Stomach (tissue), 9 donors: ENCODE data around the gene PPP2R3C. TPM values are rescaled to one million over a fixed set of nuclear protein-coding genes. Genes with fewer than 3 reads are reported as not detected.
A peak's percentile ranks its signal among the peaks of the same experiment; 100 is the strongest.

Experiments
- DNase-seq, 2 donors: peaks; one replicate each; pipeline versions ENCODE4 v3.0.0 to v3.0.0-alpha.2; 2013 to 2019
- H3K27ac ChIP-seq, 5 donors: fragments of 200-600 bp in 4 of 5; sonication (generic) in 4 of 5; one replicate each; pipeline ENCODE4 v1.5.1; 2013 to 2019; ENCODE audit warnings: mild to moderate bottlenecking in 1 of 5, moderate library complexity in 1 of 5
- H3K27me3 ChIP-seq, 3 donors: fragments of 200-600 bp; sonication (generic); one replicate each; pipeline ENCODE4 v1.5.1; 2017 to 2019; ENCODE audit warnings: mixed run types in 1 of 3
- H3K36me3 ChIP-seq, 4 donors: fragments of 200-600 bp; sonication (generic); 1 replicate in 3 of 4; 2 replicates in 1 of 4; pipeline ENCODE4 v1.5.1; 2016 to 2019
- H3K4me1 ChIP-seq, 4 donors: fragments of 200-600 bp; sonication (generic); one replicate each; pipeline ENCODE4 v1.5.1; 2016 to 2019
- H3K4me3 ChIP-seq, 4 donors: fragments of 200-600 bp; sonication (generic) in 3 of 4; one replicate each; pipeline ENCODE4 v1.5.1; 2016 to 2019; ENCODE audit warnings: mild to moderate bottlenecking in 1 of 4
- H3K9me3 ChIP-seq, 4 donors: fragments of 200-600 bp; sonication (generic); one replicate each; pipeline ENCODE4 v1.5.1; 2016 to 2019
- CTCF ChIP-seq, 7 experiments: fragments of 450-650 bp in 4 of 7; fragments of 200-600 bp in 3 of 7; sonication (generic) in 3 of 7; IDR thresholded peaks; one replicate each; pipeline ENCODE4 v1.5.1; 2016 to 2019; ENCODE audit warnings: antibody characterized with exemption in 7 of 7, control low read depth in 2 of 7, mild to moderate bottlenecking in 1 of 7
- EP300 ChIP-seq: sonication (generic); formaldehyde crosslinking; IDR thresholded peaks from one replicate; pipeline ENCODE4 v1.6.1; 2017; ENCODE audit warnings: antibody characterized with exemption
- POLR2A ChIP-seq, 4 donors: fragments of 450-650 bp; IDR thresholded peaks; one replicate each; pipeline ENCODE4 v1.6.1; 2016; ENCODE audit warnings: antibody characterized with exemption in 4 of 4, control low read depth in 2 of 4, mild to moderate bottlenecking in 1 of 4, moderate library complexity in 1 of 4
- POLR2AphosphoS5 ChIP-seq, 3 donors: sonication (generic); formaldehyde crosslinking; IDR thresholded peaks; one replicate each; pipeline ENCODE4 v1.6.1; 2016; ENCODE audit warnings: antibody characterized with exemption in 3 of 3
- WGBS, 5 donors: extraction: QIAGEN DNeasy Blood & Tissue Kit in 3 of 5; methylation state at CpG; one replicate each; pipeline versions ENCODE4 v1.1.5 to v1.1.7; 2013 to 2018; 5-methylcytosine and 5-hydroxymethylcytosine counted together
- intact Hi-C: fragments of 100-400 bp; cut with DNase I; formaldehyde crosslinking; loops from one replicate; pipeline ENCODE4 v1.15.1; 2023; ENCODE audit warnings: low total_unique reads
- polyA plus RNA-seq, 3 donors: library from polyadenylated mRNA; stranded (reverse); fragments of 200-250 nt; gene quantifications; one replicate each; pipeline ENCODE4 v1.2.3, GENCODE V29; 2013
- total RNA-seq, 5 donors: library from RNA; depleted of rRNA; stranded (reverse); fragments of >200 nt; gene quantifications; one replicate each; pipeline versions ENCODE4 v1.1.0 to v1.2.3, GENCODE V29; 2014 to 2016
- donor health status: healthy with polysubstance abuse.
- donor health status: Bipolar disorder and iron deficiency.
- donor health status: healthy.

The PPP2R3C gene
- total and polyA plus RNA-seq, 8 donors, result 15.6 to 53.7 (median 24.7) TPM

GRCh38 chr14:35123388-35123703 is 1.6 kb upstream of the PPP2R3C start:
- TF ChIP-seq EP300 (no peak), POLR2A (IDR thresholded peaks at IDR 0.05) (no peak), POLR2AphosphoS5 (IDR thresholded peaks at IDR 0.05) (no peak), CTCF (IDR thresholded peaks at IDR 0.05) (no peak)
- peak overlapping the region in 4 of 5 donors; percentile 94 to 98 (median 98) for H3K27ac ChIP-seq
- H3K9me3 ChIP-seq, result no peaks in the 10 kb centered on the region
- DNase-seq, result no peak
- intact Hi-C loops, result no loop called here
- peaks cover 15 to 66% (median 40%) of the 10 kb centered on the region in 4 donors for H3K4me1 ChIP-seq
- peak overlapping the region; percentile 60 to 89 (median 74) for H3K4me3 ChIP-seq
- peaks cover 0 to 16% (median 11%) of the 10 kb centered on the region in 4 donors for H3K36me3 ChIP-seq
- WGBS, 5 donors, result 20 to 38% (median 31%) methylated on average over 3 of the region's 3 CpGs
- no peaks in the 10 kb centered on the region for H3K27me3 ChIP-seq

GRCh38 chr14:35122696-35123387 is 1.1 kb upstream of the PPP2R3C start:
- no peak for TF ChIP-seq EP300
- TF ChIP-seq CTCF (IDR thresholded peaks at IDR 0.05), result no peak
- TF ChIP-seq POLR2AphosphoS5 (IDR thresholded peaks at IDR 0.05), result no peak
- TF ChIP-seq POLR2A (IDR thresholded peaks at IDR 0.05), result no peak
- peak in 1 of 2 donors; percentile 31 for DNase-seq
- 2 to 5% (median 2%) methylated on average over 23 of the region's 23 CpGs for WGBS, 5 donors
- intact Hi-C loops, result no loop called here
- no peaks in the 10 kb centered on the region for H3K27me3 ChIP-seq
- peaks cover 15 to 71% (median 37%) of the 10 kb centered on the region in 4 donors for H3K4me1 ChIP-seq
- H3K36me3 ChIP-seq, result peaks cover 0 to 15% (median 9%) of the 10 kb centered on the region in 4 donors
- peak overlapping the region; percentile 60 to 89 (median 74) for H3K4me3 ChIP-seq
- H3K27ac ChIP-seq, result peak overlapping the region; percentile 94 to 98 (median 97)
- H3K9me3 ChIP-seq, result no peaks in the 10 kb centered on the region

GRCh38 chr14:35121026-35121886 is 534 bp downstream of the PPP2R3C start:
- peaks cover 15 to 76% (median 36%) of the 10 kb centered on the region in 4 donors for H3K4me1 ChIP-seq
- H3K36me3 ChIP-seq, result peaks cover 0 to 11% (median 9%) of the 10 kb centered on the region in 4 donors
- peak in 1 of 2 donors; percentile 35 for DNase-seq
- WGBS, 5 donors, result 7 to 12% (median 10%) methylated on average over 34 of the region's 34 CpGs
- no peaks in the 10 kb centered on the region for H3K27me3 ChIP-seq
- intact Hi-C loops, result no loop called here
- TF ChIP-seq POLR2A (IDR thresholded peaks at IDR 0.05), result no peak
- TF ChIP-seq POLR2AphosphoS5 (IDR thresholded peaks at IDR 0.05), result no peak
- TF ChIP-seq CTCF (IDR thresholded peaks at IDR 0.05), result no peak
- no peak for TF ChIP-seq EP300
- no peaks in the 10 kb centered on the region for H3K9me3 ChIP-seq
- H3K4me3 ChIP-seq, result peak overlapping the region; percentile 60 to 89 (median 74)
- peak overlapping the region; percentile 94 to 98 (median 97) for H3K27ac ChIP-seq

- WGBS, 5 donors, result 83 to 91% (median 88%) methylated on average over 2 of the region's 2 CpGs
Observed at GRCh38 chr14:35117112-35117511, 4.7 kb downstream of the PPP2R3C start.

More at GRCh38 chr14:35117112-35117511, 4.7 kb downstream of the PPP2R3C start:
- Histone ChIP-seq H3K27ac (no peak overlapping the region), H3K4me1 (peaks cover 5 to 41% (median 16%) of the 10 kb centered on the region in 4 donors), H3K36me3 (peaks cover 15 to 49% (median 46%) of the 10 kb centered on the region in 4 donors), H3K4me3 (no peak overlapping the region), H3K27me3 (no peaks in the 10 kb centered on the region), H3K9me3 (peaks cover 0 to under 1% (median 0%) of the 10 kb centered on the region in 4 donors)
- no peak for DNase-seq
- intact Hi-C loops, result no loop called here
- TF ChIP-seq EP300, result no peak
- no peak for TF ChIP-seq CTCF (IDR thresholded peaks at IDR 0.05)
- no peak for TF ChIP-seq POLR2A (IDR thresholded peaks at IDR 0.05)
- no peak for TF ChIP-seq POLR2AphosphoS5 (IDR thresholded peaks at IDR 0.05)
